Epithelial cell of esophagus (primary cell): ENCODE results near the gene RNF212B.

Experiments
- DNase-seq: peaks from one replicate; pipeline ENCODE4 v3.0.0; 2010; ENCODE audit warnings: low read depth
- H3K4me3 ChIP-seq: 2 replicates; pipeline ENCODE4 v1.5.1; 2011; ENCODE audit warnings: mild to moderate bottlenecking, low read length, control low read depth
- TF ChIP-seq, protein P1 (sequence below): IDR thresholded peaks from 2 replicates; pipeline ENCODE4 v1.5.1; 2011; ENCODE audit warnings: low read depth, mild to moderate bottlenecking, low read length, control low read depth, inconsistent platforms; ENCODE audit not compliant: insufficient read depth; ENCODE audit errors: missing control alignments

RNF212B gene

DNA sequence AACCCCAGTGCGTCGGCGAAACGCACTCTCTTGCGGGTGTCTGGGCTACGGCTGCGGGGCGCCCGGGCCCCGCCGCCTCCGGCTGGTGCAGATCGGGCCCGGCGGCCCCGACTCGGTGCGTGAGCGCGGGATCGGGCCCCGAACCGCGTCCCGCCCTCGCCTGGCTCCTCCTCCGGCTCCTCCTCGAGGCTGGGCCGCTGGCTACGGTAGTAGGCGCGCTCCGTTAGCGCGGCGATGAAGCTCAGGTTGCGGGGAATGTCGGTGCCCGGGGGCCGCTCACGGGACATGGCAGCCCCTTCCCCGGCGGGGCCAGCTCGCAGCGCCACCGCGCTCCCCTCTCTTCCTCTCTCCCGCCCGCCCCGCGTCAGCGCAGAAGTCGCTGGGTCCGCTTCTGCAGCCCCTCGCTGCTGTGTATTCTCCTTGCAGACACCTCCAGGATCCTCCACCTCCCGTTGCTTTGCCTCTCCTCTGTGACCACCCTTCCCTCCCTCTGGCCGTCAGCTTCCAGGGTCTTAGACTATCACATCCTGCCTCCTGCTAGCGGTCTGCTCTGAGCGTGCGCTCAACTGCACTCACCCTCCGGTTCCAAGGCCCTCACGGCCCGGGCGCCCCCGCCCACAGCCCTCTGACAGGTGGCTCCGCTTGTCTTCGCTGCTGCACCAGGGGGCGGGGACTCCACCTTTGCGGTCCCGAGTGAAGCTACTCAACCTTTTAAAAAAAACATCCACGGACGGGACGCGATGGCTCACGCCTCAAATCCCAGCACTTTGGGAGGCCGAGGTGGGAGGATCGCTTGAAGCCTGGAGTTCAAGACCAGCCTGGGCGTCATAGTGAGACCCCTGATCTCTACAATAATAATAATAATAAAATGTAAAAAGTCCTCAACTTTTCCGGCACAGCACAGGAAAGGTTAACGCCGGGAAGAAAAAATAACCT lies 64.8 kb downstream of the RNF212B start, which contains the start of gene PPP1R3E:
Gene PPP1R3E, minus strand, starts transcription at position 570 of the 936 bp plus-strand sequence. Its CDS starts 283 bp downstream, at position 287.
- DNase-seq = peak; percentile 68
- H3K4me3 ChIP-seq = peak within 1 kb of the TSS; percentile 62
- TF ChIP-seq, protein P1, sequence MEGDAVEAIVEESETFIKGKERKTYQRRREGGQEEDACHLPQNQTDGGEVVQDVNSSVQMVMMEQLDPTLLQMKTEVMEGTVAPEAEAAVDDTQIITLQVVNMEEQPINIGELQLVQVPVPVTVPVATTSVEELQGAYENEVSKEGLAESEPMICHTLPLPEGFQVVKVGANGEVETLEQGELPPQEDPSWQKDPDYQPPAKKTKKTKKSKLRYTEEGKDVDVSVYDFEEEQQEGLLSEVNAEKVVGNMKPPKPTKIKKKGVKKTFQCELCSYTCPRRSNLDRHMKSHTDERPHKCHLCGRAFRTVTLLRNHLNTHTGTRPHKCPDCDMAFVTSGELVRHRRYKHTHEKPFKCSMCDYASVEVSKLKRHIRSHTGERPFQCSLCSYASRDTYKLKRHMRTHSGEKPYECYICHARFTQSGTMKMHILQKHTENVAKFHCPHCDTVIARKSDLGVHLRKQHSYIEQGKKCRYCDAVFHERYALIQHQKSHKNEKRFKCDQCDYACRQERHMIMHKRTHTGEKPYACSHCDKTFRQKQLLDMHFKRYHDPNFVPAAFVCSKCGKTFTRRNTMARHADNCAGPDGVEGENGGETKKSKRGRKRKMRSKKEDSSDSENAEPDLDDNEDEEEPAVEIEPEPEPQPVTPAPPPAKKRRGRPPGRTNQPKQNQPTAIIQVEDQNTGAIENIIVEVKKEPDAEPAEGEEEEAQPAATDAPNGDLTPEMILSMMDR = no peak

DNA sequence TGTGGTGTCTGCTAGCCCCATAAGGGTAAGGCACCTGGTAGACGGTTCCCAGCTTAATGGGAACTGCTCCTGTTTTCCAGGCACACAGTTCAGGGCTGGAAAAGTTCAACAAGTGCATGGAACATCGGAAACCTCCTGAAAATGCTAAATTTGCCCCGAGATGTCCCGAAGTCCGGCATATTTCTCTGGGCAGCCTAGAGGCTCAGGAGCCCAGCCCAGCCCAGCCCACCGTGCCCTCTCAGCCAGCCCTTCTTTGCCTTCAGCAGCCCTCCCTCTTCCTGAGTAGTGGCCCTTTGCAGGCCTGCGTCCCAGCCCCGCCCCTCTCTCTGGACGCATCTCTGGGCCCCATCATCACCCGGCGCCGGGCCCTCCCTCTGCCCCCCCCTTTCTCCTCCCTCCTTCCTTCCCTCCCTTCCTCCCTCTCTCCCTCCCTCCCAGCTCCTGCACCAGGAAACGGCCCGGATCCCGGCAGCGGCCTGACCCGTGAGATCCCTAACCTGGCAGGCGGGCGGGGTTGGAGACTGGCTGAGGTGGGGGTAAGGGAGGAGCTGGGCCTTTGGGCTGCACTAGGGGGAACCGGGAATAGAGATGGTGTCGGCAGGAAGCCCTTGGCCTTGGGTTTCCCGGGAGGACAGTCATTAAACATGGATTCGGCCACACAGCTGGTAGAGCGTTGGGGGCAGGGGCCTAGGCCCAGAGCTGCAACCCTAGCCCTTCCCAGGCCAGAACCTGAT lies 68.8 kb downstream of the RNF212B start, which contains the start of gene BCL2L2:
Gene BCL2L2, plus strand, starts transcription at position 422 of the 734 bp plus-strand sequence. CDS start 935 bp downstream, outside the sequence.
- TF ChIP-seq, protein P1 = no peak
- peak within 1 kb of the TSS; percentile 90 for H3K4me3 ChIP-seq
- peak; percentile 92 for DNase-seq

DNA sequence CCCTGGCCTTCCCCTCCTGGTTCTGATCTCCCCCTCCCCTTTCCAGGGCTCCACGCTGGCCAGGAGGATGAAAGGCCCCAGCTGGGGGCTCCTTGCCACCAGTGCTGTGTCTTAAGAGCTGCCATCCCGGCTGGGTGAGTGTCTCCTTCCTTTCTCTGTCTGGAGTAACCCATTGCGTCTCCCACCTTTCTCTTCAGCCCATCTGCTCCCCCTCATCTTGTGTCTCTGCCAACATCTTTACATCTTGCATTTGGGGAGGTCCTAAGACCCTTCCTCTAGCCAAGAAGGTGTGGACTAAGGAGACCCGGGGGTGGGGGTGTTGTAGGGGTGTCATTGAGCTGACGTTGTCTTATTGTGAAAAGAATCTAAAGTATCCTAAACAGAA lies 69.4 kb downstream of the RNF212B start:
- H3K4me3 ChIP-seq = peak overlapping the region; percentile 90
- DNase-seq = peak; percentile 30
- TF ChIP-seq, protein P1 = no peak

DNA sequence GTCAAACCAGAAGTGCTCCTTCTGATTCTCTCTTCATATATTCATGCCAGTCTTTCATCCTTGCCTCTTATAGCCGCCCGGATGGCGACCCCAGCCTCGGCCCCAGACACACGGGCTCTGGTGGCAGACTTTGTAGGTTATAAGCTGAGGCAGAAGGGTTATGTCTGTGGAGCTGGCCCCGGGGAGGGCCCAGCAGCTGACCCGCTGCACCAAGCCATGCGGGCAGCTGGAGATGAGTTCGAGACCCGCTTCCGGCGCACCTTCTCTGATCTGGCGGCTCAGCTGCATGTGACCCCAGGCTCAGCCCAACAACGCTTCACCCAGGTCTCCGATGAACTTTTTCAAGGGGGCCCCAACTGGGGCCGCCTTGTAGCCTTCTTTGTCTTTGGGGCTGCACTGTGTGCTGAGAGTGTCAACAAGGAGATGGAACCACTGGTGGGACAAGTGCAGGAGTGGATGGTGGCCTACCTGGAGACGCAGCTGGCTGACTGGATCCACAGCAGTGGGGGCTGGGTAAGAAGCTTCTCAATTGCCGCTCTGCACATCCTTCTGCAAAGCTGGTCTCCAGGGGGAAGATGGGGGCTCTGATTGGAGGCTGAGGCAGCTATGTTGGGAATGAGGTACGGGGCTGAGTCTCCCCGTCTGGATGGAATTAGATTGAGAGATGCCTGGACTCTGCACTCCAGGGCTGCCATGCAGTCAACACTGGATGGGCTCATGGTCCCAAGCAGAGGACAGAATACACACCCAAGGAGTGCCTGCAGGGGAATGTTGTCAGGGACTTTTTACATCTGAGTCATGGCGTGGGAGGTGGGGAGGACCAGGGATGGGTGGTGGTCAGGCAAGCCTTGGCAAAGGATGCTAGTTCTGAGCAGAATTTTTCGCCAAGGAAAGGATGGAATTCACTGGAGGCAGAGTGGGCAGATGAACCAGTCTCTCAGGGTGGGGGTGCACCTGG lies 70.2 kb downstream of the RNF212B start:
- TF ChIP-seq, protein P1 = no peak
- H3K4me3 ChIP-seq = peak overlapping the region; percentile 90
- peak; percentile 92 for DNase-seq

DNA sequence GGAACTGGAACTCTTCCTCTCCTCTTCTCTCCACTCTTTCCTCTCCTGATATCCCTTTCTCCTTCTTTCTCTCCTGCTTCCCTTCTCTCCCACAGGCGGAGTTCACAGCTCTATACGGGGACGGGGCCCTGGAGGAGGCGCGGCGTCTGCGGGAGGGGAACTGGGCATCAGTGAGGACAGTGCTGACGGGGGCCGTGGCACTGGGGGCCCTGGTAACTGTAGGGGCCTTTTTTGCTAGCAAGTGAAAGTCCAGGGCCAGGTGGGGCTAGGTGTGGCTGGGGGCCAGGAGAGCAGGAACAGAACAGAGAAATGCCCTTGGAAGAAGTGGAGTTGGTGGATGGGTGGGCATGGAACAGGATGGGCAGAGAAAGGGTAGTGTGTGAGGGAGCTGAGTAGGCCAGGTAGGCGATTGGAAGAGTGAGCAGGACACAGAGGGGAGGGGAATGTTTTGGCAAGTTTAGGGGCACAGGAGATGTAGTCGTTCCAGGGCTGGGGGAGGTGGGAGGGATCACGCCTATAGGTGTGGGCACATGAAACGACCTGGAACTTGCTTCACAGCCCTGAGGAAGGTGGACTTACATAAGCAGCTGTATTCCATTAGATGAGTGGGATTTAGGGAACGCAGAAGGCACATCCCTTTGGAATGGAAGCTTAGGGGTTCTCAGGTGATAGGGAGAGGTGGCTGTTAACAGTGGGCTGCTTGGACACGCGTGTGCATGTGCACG lies 71.1 kb downstream of the RNF212B start:
- TF ChIP-seq, protein P1 = no peak
- H3K4me3 ChIP-seq = peak overlapping the region; percentile 90
- no peak for DNase-seq
